ENCODE data around the gene FRMD3.

FRMD3 gene

DNA sequence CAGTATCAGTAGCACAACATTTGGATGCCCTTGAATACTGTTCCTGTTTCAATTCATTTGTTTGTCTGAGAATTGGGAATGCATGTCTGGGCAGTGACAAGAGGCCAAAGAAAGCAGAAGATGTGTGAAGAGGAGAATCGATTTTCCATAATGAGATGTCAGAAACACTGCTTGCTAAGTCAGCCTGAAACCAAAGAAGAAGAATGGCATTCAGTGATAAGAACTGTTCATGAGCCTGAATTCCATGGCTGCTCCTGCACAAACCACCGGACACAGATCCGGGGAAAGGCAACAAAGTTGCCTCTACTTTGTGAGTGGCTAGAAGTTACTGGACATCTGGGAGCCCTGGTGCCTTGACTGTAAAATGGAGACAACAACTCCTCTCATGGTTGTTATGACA lies 268.1 kb downstream of the FRMD3 start:
- DNase-seq, result no peak

DNA sequence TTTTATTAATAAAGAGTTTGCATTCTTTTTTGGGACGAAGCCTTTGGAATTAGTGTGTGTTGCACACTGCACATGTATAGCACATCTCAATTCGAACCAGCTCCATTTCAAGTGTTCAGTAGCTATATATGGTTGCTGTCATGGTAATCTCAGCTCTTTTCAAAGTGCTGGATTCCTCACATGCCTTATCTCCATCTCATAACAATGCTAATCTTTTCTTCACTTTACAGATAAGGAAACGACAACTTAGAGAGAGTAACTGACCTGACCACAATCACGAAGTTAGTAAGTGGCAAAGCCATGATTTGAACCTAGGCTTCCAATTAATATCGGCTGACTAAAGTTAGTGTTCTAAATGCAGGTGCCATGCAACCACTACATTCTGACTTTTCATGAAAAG lies 270.5 kb downstream of the FRMD3 start:
- no peak for DNase-seq

DNA sequence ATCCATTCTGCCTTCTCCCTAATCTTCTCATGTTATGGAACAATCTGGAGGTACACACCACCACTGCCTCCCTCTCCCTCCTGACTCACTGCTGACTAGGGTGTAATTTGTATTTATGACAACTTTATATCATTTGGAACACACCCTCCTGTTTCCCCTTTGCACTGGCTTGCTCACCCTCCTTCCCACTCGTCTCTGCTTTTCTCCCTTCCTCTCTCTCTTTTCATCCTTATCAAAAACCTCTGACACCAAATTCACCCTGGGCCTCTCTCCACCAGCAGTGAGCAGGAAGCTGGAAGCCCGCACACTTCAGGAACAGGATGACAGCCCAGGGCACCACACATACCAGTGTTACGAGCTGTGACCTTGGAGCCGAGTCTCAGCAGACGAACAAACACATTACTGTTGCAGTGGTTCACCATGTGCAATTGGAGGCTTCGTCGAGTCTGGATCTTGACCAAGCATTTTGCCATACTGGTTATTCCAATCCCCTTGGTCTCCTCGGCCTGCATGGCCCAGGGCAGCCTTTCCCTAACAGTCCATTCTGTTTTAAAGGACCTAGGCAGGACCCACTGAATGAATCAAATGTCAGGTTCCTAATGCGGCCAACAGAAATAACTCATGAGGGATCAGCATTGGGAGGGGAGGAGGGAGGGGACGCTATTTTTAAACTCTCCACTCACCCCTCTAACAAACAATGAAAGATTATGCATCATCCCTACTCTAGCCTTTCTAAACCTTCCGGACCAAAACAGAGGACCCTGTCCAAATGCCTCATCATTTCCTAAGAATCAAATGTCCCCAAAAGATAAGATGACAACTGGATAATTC lies 271.3 kb downstream of the FRMD3 start:
- no peak for DNase-seq

- no peak for DNase-seq
Measured at GRCh38 chr9:83266331-83266665, 271.9 kb downstream of the FRMD3 start.

- no peak for DNase-seq
Measured at GRCh38 chr9:83264315-83264714, 273.9 kb downstream of the FRMD3 start.

- DNase-seq, result no peak
Measured at GRCh38 chr9:83259558-83259957, 278.6 kb downstream of the FRMD3 start.

DNA sequence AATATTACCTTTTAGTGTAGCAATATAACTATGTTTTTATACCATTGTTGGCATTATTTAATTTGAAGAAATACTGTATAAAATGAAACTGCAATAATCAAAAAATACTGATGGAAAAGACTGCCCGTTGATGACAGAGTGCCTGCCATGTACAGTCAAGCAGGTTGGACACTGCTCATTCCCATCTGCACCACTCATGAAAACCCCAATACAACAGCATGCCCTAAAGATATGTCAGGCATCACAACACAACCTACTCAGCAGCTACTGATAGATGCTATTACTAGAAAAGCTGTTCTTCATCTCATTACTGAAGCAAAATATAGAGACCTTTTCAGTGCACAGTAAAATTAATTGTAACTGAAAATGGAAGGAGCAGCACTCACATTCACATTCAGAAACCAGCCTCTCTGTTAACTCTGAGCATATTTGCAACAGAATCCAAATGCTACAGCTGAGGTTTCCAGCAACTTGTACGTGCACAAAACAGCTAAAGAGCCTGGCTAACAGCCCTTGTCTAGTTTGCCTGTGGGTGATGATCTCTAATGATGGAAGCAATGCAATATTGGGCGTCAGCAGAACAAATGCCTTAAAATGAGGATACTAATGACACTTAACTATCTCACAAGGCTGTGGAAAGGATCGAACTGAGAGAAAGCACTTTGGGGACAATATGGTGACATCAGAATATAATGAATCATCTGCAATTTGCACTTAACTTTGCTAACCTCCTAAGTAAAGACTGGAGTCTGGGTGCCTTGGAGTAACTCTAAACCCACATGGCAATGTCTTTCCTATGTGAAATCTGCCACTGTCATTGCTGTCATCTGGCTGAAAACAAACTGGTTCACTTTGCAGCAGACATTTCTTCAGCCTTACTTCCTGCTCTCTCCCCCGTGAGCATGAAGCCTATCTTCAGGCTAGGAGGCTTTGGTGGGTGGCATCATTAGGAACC lies 280.0 kb downstream of the FRMD3 start:
- no peak for DNase-seq

GRCh38 chr9:83247732-83248131 lies 290.5 kb downstream of the FRMD3 start:
- DNase-seq, result no peak

GRCh38 chr9:83245979-83246659 lies 292.1 kb downstream of the FRMD3 start:
- no peak for DNase-seq

DNA sequence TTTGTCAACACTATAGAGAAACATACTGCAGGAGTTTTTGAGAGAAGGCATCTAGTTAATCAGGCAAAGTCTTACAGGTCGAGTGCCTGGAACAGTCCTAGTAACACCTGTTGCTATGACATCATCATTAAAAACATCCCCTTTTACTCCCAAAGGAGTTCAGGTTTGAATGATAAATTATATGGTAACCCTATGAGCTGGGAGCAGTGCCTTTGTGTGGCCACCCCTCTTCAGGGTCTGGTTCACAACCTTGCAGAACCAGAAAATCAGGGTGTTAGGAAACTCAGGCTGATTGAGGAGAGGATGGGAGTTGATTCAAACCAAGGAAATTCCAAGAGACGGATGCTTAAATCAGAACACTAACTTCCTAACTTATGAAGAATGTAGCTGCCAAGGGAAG lies 296.1 kb downstream of the FRMD3 start:
- DNase-seq, result no peak

DNA sequence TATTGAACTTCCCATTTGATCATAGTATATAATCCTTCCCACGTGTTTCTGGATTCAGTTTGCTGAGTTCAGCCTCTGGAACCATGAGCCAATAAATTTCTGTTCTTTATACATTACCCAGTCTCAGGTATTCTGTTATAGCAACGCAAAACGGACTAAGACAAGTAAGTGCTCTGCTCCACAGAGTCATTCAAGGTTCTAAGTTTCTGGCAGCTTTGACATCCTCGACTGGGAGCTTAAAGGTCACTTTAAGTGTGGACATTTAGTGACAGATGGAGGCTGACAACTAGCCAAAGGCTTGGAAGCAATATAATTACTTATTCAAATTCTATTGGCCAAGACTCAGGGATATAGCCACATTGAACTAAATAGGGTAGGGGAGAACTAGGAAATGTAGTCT lies 297.5 kb downstream of the FRMD3 start:
- no peak for DNase-seq

GRCh38 chr9:83239747-83240146 lies 298.5 kb downstream of the FRMD3 start:
- no peak for DNase-seq

GRCh38 chr9:83238871-83239640 lies 299.1 kb downstream of the FRMD3 start:
- no peak for DNase-seq

DNA sequence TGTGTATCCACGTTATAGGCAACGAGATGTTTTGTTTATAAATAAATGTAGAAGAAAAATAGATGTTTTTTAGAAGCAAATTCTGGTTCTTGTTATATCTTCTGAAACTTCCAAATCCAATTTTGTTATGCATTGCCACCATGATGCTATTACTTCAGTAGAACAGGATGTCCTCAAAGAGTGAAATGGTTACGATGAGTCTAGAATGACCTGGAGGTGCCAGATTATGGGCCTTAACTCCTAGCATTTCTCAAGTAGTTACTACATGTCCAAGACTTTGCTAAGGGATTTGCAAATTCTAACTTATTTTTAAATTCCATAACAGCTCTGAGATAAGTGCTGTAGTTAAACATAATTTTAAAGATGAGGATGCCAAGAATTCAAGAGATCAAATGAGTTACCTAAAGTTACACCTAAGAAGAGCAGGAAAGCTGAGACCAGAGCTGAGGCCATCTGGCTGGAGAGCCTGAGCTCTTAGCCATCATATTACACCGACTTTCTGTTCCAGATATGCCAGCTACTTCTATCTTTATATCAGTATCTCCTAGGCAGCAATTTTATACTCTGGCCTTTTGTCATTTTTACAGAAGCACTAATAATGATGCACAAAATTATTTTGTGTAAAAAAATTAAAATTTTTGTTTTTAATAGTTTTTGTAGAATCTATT lies 302.0 kb downstream of the FRMD3 start:
- DNase-seq, result no peak

DNA sequence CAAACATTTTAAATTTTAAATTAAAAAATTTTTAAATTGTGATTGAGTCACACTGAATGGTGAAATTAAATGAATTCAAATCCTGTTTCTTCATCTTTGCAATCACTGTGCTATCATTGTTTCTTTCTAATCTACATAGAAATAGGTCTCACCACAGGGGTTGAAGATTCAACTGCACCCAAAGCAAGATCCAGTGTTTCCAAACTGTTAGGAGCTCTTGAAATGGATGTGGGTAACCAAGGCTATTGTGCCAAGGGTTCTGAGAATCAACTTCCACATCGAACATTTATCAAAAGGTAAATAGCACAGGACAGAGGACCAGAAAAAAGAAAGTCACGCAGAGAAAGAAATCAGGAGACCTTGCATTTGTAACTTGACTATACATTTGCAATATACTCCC lies 302.7 kb downstream of the FRMD3 start:
- no peak for DNase-seq

DNA sequence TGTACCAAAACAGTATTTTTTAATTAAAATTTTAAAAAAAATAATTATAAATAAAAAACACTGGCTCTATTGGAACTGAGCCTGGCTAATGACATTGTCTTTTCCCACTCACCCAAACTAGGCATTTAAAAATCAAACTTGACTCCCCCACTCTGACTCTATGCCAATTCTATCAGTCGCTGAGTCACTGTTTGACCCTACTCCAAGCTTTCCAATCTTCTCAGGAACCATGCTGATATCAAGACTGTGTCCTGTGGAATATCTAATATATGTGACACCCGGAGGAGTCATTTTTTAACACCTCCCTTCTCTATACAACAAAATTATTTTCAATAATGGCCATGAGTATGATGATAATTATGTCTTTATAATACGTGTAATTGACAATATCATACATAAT lies 303.7 kb downstream of the FRMD3 start:
- DNase-seq, result no peak

DNA sequence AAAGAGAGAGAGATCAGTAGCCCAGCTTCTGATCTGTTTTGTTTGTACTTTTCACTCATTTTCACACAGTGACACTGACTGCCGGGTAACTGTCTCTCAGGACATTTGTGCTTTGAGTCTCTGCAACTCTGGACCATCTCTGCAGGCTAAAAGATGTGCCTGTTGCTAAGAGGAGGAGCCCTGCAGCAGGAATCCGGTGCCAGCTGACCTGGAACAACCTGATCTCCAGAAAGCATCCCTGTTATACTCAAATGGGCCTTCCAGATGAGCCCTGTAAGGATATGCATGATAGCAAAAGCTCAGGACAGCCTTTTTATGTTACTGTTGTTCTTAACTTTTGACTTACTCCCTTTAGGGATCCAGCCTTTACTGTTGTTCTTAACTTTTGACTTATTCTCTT lies 304.6 kb downstream of the FRMD3 start:
- no peak for DNase-seq

GRCh38 chr9:83231039-83231438 lies 307.2 kb downstream of the FRMD3 start:
- no peak for DNase-seq

- no peak for DNase-seq
Measured at GRCh38 chr9:83220730-83221129, 317.5 kb downstream of the FRMD3 start.

DNA sequence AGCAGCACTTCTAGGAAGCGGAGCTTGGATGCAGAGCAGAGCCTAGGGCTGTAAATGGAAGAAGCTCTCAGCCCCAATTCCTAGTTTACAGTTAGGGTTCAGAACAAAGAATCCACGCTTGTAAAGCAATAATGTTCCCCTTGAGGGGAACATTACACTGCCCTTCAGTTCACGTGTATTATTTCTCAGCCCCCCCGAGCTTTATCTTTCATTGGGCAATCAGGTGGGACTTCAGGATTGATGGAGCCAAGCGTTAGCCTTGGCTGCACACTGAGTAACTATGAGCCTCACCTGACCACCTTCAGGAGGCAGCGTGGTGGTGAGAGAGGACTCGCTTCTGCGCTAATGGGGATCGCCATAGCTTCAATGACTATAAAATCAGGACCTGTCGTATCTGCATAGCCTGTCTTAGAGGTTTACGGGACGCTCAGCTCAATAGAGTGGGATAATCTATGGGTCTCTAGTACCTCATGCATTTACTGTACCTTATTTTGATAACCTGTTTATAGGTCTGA lies 318.2 kb downstream of the FRMD3 start:
- DNase-seq, result no peak

DNA sequence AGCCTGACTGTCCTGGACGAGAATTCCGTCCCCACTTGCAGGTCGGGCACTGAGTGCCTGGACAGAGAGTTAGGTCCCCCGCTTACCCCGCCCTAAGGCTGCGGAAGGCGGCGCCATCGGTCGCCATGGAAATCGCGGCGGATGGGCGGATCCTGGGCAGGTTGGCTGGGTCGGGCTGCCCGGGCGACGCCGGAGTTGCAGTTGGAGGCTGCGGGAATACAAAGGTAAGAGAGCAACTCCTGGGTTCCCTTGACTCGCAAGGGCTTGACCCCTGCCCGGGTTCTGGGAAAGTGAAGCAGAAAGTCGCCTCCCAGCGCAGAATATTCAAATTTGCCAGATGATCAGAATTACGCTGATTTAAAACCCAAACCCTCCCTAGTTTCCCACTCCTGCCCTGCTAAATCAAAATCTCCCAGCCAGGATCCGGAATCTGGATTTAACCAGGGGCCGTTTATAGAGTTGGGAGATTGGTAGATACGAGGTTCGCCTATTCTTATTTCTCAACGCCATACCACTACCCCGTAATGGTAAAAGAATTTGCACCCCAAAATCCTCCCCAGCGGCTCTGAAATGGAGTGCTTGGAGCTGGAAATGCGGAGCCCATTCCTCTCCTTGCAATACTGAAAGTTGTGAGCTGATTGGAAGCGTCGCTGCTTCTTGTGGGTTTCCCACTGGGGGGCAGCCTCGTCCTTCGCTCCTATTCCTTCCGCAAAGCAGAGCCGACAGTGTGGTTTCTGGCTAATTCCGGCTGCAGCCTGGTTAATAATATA lies 318.9 kb downstream of the FRMD3 start:
- DNase-seq, result no peak
